HFFc6 (cell line): ENCODE data around the gene CTBP1. TPM values are rescaled to one million over a fixed set of nuclear protein-coding genes. Genes with fewer than 3 reads are reported as not detected.

Source experiments
- DNase-seq: peaks from one replicate; pipeline ENCODE4 v3.0.0-alpha.2; 2018
- H3K27ac Mint-ChIP-seq: 2 replicates; pipeline ENCODE4 v1.8.0; 2020; ENCODE audit warnings: mild to moderate bottlenecking, mixed read lengths
- H3K27me3 Mint-ChIP-seq: 2 replicates; pipeline ENCODE4 v1.8.0; 2021; ENCODE audit warnings: mild to moderate bottlenecking, moderate library complexity, mixed read lengths; ENCODE audit not compliant: insufficient read depth
- H3K36me3 Mint-ChIP-seq: 2 replicates; pipeline ENCODE4 v1.8.0; 2021; ENCODE audit warnings: low read depth, mixed read lengths
- H3K4me1 Mint-ChIP-seq: 2 replicates; pipeline ENCODE4 v1.8.0; 2020; ENCODE audit warnings: low read depth, mixed read lengths
- H3K4me3 Mint-ChIP-seq: 2 replicates; pipeline ENCODE4 v1.8.0; 2020; ENCODE audit warnings: mild to moderate bottlenecking, moderate library complexity, mixed read lengths
- H3K9me3 Mint-ChIP-seq: 2 replicates; pipeline ENCODE4 v1.8.0; 2020; ENCODE audit warnings: mild to moderate bottlenecking, mixed read lengths
- total RNA-seq, 6 experiments: library from RNA; stranded (reverse); fragmentation: NEBNext Ultra II Directional; extraction: Animal tissue kit (Norgen Biotek cat#: 25700); gene quantifications; 2 replicates in 1 of 6; 3 replicates in 5 of 6; pipeline ENCODE4 v1.2.3, GENCODE V29; 2021
- TF ChIP-seq, protein P1 (sequence below): fragments of 200-600 bp; sonication (generic); IDR thresholded peaks from 2 replicates; pipeline ENCODE4 v1.5.0; 2021; ENCODE audit warnings: antibody characterized with exemption, mild to moderate bottlenecking

Gene CTBP1
- total RNA-seq, 6 experiments from 2014 or later = 109 to 126 (median 114) TPM

DNA sequence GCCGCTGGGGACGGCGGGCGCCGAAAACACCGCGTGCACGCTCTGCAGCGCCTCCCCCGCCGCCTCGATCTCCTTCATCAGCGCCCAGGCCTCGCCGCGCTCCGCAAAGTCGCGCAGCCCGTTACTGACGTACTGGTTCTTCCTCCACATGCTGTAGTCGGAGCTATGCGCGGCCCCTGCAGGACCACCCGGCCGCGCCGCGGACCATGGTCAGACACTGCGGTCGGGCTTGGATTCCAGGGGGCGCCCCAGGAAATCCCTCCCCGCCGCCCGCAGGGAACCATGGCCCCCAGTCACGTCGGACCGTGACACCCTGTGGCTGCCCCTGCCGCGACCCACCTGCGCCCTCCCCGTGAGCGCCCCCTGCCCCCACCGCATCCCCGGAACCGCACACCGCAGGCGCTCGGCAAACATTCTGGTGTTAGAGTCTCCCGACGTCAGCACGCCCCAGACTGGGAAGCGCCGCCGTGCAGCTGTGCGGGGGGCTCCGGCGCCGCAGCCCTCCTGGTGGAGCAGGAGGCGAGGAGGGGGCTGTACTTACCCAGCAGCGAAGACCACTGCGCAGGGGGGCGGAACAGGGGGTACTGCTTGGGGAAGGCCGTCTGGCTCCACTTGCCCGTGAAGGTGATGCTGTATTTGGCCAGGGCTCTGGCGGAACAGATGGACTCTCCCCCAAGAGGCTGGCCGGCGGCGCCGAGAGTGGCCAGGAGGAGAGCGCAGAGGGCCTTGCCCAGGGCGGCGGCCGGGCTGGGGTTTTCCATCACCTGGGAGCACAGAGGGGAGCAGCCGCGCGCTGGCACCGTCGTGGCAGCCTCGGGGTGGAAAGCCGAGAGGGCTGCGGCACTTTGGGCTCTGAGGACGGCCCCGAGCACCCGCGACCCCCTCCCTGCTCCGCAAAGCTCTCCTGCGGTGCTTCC, 77.4 kb downstream of the CTBP1 start:
- H3K9me3 Mint-ChIP-seq = no peaks in the 10 kb centered on the region
- peak overlapping the region; percentile 28; the same call in 1 of the 2 replicates for H3K4me3 Mint-ChIP-seq
- H3K27me3 Mint-ChIP-seq = no peaks in the 10 kb centered on the region; the same call in 1 of the 2 replicates
- H3K27ac Mint-ChIP-seq = no peak overlapping the region
- DNase-seq = no peak
- no peaks in the 10 kb centered on the region for H3K36me3 Mint-ChIP-seq
- H3K4me1 Mint-ChIP-seq = peaks cover 16% of the 10 kb centered on the region
- TF ChIP-seq, protein P1, sequence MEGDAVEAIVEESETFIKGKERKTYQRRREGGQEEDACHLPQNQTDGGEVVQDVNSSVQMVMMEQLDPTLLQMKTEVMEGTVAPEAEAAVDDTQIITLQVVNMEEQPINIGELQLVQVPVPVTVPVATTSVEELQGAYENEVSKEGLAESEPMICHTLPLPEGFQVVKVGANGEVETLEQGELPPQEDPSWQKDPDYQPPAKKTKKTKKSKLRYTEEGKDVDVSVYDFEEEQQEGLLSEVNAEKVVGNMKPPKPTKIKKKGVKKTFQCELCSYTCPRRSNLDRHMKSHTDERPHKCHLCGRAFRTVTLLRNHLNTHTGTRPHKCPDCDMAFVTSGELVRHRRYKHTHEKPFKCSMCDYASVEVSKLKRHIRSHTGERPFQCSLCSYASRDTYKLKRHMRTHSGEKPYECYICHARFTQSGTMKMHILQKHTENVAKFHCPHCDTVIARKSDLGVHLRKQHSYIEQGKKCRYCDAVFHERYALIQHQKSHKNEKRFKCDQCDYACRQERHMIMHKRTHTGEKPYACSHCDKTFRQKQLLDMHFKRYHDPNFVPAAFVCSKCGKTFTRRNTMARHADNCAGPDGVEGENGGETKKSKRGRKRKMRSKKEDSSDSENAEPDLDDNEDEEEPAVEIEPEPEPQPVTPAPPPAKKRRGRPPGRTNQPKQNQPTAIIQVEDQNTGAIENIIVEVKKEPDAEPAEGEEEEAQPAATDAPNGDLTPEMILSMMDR = peak; percentile 21; the same call in 1 of the 2 replicates

DNA sequence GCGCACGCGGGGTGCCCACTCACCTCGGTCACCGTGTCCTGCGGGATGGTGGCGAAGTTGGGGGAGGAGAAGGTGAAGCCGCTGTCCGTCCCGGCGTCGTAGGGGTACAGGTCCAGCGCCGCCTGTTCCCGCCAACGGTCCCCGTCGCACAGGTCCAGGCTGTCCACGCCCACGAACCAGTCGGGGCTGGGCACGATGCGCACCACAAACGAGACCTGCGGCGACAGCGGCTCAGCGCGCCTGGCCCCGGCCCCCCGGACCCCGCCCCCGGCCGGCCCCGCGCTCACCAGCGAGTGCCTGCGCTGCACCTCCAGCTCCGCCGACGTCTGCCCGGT, 78.0 kb downstream of the CTBP1 start:
- H3K4me3 Mint-ChIP-seq = no peak overlapping the region
- DNase-seq = no peak
- H3K4me1 Mint-ChIP-seq = peaks cover 17% of the 10 kb centered on the region
- H3K27me3 Mint-ChIP-seq = no peaks in the 10 kb centered on the region; the same call in 1 of the 2 replicates
- no peaks in the 10 kb centered on the region for H3K9me3 Mint-ChIP-seq
- TF ChIP-seq, protein P1 = no peak
- H3K27ac Mint-ChIP-seq = no peak overlapping the region
- H3K36me3 Mint-ChIP-seq = no peaks in the 10 kb centered on the region

DNA sequence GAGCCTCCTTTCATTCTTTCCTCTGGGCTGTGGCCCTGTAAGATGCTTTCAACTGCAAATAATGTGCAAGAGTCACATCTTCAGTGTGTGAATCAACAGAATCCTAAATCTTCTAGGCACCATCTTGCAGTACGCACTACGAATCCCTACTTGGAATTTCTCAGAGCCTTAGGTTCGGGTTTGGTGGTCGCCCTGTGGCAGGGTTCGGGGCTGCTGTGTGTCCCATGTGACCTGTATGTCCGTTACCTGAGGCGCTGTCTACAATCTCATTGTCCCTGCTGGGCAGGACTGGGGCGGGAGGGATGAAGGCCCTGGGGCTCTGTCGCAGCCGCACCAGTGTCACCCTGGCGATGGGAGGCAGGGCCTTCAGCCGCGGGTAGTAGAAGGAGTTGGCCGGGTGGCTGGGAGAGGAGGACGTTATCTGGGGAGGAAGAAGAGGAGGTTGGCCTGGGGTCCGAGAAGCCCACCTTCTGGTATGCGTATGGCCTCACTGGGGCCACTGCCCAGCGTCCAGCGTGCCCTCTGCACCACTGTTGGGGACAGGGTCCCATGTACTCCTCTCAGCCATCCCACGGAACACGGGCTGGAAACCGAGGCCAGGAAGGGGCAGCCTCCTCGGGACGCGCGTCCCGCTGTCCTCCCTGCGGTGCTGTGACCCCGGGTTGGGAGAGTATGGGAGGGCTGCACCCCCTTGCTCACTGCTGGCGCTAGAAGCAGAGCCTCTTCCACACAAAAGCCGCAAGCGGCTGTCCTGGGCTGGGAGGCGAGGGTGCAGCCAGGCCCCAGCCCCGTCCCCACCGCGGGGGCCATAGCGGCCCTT, 78.6 kb downstream of the CTBP1 start:
- TF ChIP-seq, protein P1 = no peak
- Mint-ChIP-seq H3K9me3 (no peaks in the 10 kb centered on the region), H3K4me1 (peaks cover 17% of the 10 kb centered on the region), H3K4me3 (no peak overlapping the region), H3K27me3 (no peaks in the 10 kb centered on the region; the same call in 1 of the 2 replicates), H3K27ac (no peak overlapping the region), H3K36me3 (no peaks in the 10 kb centered on the region)
- DNase-seq = no peak

DNA sequence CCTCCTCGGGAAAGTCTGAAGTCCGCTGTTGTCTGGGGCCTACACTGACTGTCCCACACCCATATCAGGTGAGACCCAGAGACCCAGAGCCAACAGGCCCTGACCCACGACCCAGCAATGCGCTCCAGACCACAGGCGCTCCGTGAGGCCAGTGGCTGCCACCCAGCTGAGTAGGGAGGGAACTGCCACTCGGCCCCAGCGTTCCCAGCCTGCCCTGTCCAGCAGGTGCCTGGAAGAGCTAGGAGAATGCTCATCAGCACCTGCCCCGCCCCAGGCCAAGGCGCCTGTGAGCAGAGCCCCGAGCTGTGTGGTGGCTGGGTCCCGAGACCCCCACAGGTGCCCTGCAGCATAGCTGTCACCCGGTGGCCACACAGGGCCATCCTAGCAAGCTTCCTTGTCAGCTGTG, 79.2 kb downstream of the CTBP1 start:
- Mint-ChIP-seq H3K4me1 (peaks cover 17% of the 10 kb centered on the region), H3K4me3 (no peak overlapping the region), H3K27ac (no peak overlapping the region), H3K9me3 (no peaks in the 10 kb centered on the region), H3K36me3 (no peaks in the 10 kb centered on the region), H3K27me3 (peaks cover 3% of the 10 kb centered on the region)
- DNase-seq = no peak
- TF ChIP-seq, protein P1 = no peak

DNA sequence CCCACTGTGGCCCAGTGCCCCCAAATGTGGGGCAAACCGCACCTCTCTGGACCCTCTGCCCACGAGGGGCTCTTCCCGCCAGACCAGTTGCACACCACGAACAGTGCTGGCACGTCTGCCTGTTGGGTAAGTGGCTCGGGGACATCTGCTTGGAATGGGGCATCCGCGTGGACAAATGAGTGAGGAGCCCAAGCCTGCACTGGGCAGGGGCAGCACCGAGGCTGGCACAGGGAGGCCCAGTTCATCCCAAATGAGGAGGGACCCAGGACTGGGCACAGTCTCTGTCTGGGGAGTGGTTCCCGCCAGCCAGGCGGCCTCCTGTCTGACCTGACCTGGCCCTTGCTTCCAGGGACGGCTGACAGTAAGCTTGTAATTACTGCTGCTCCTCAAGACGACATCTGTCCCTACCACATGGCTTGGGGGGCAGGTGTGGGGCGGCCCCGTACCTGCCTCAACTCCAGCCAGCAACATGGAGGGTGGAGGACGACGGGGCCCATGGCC, 79.7 kb downstream of the CTBP1 start:
- TF ChIP-seq, protein P1 = no peak
- Mint-ChIP-seq H3K27ac (no peak overlapping the region), H3K27me3 (peaks cover 3% of the 10 kb centered on the region), H3K9me3 (no peaks in the 10 kb centered on the region), H3K4me1 (peaks cover 17% of the 10 kb centered on the region), H3K36me3 (no peaks in the 10 kb centered on the region), H3K4me3 (no peak overlapping the region)
- no peak for DNase-seq
